Astrocyte (in vitro differentiated cells and primary cell): ENCODE results near the gene SRC. TPM values are rescaled to one million over a fixed set of nuclear protein-coding genes. Genes with fewer than 3 reads are reported as not detected.

Experiments used
- DNase-seq: peaks from one replicate; pipeline ENCODE4 v3.0.0-alpha.2; 2010; ENCODE audit warnings: low read depth
- FAIRE-seq: peaks from 2 replicates; lab custom pipeline; 2011; peaks lifted over from hg19 to GRCh38; lab: Jason Lieb, UNC
- H2AFZ ChIP-seq: 2 replicates; pipeline ENCODE4 v1.6.0; 2012; ENCODE audit warnings: low read depth, low read length, inconsistent platforms
- H3K27ac ChIP-seq: 2 replicates; pipeline ENCODE4 v1.5.1; 2011; ENCODE audit warnings: low read depth, low read length, inconsistent platforms
- H3K27me3 ChIP-seq: 2 replicates; pipeline ENCODE4 v1.6.0; 2011; ENCODE audit warnings: low read length, inconsistent platforms; ENCODE audit not compliant: insufficient read depth
- H3K36me3 ChIP-seq: 2 replicates; pipeline ENCODE4 v1.5.1; 2011; ENCODE audit warnings: low read length, inconsistent platforms; ENCODE audit not compliant: insufficient read depth
- H3K4me1 ChIP-seq: 2 replicates; pipeline ENCODE4 v1.5.1; 2011; ENCODE audit warnings: low read length, inconsistent platforms; ENCODE audit not compliant: insufficient read depth
- H3K4me2 ChIP-seq: 2 replicates; pipeline ENCODE4 v1.6.0; 2012; ENCODE audit warnings: low read length, inconsistent platforms
- H3K4me3 ChIP-seq: 2 replicates; pipeline ENCODE4 v1.5.1; 2011; ENCODE audit warnings: low read depth, mild to moderate bottlenecking, low read length, inconsistent platforms; ENCODE audit not compliant: insufficient read depth
- H3K79me2 ChIP-seq: 2 replicates; pipeline ENCODE4 v1.6.0; 2012; ENCODE audit warnings: mild to moderate bottlenecking, low read length, inconsistent platforms; ENCODE audit not compliant: insufficient read depth
- H3K9ac ChIP-seq: 2 replicates; pipeline ENCODE4 v1.6.0; 2012; ENCODE audit warnings: mild to moderate bottlenecking, low read length, inconsistent platforms
- H3K9me3 ChIP-seq: 2 replicates; pipeline ENCODE4 v1.5.1; 2012; ENCODE audit warnings: low read depth, mild to moderate bottlenecking, low read length, inconsistent platforms; ENCODE audit not compliant: insufficient read depth
- H4K20me1 ChIP-seq: 2 replicates; pipeline ENCODE4 v1.6.0; 2012; ENCODE audit warnings: low read length, inconsistent platforms; ENCODE audit not compliant: insufficient read depth
- H3K27ac Mint-ChIP-seq: one replicate; pipeline ENCODE4 v1.8.0; 2021; ENCODE audit warnings: mild to moderate bottlenecking, mixed read lengths; ENCODE audit not compliant: unreplicated experiment
- H3K27me3 Mint-ChIP-seq: one replicate; pipeline ENCODE4 v1.8.0; 2021; ENCODE audit warnings: low read depth, mixed read lengths; ENCODE audit not compliant: unreplicated experiment
- H3K36me3 Mint-ChIP-seq: one replicate; pipeline ENCODE4 v1.8.0; 2021; ENCODE audit warnings: low read depth, mixed read lengths; ENCODE audit not compliant: unreplicated experiment
- H3K4me1 Mint-ChIP-seq: one replicate; pipeline ENCODE4 v1.8.0; 2021; ENCODE audit warnings: low read depth, mixed read lengths; ENCODE audit not compliant: unreplicated experiment
- H3K4me3 Mint-ChIP-seq: one replicate; pipeline ENCODE4 v1.8.0; 2021; ENCODE audit warnings: mild to moderate bottlenecking, moderate library complexity, mixed read lengths; ENCODE audit not compliant: unreplicated experiment
- H3K9me3 Mint-ChIP-seq: one replicate; pipeline ENCODE4 v1.8.0; 2021; ENCODE audit warnings: mild to moderate bottlenecking, mixed read lengths; ENCODE audit not compliant: unreplicated experiment
- CTCF ChIP-seq: IDR thresholded peaks from 2 replicates; pipeline ENCODE4 v1.5.1; 2011; ENCODE audit warnings: low read depth, mild to moderate bottlenecking, inconsistent platforms, low read length, moderate library complexity; ENCODE audit not compliant: insufficient read depth
- EZH2 ChIP-seq: IDR thresholded peaks from 2 replicates; pipeline ENCODE4 v1.6.1; 2012; ENCODE audit warnings: mild to moderate bottlenecking, low read length, inconsistent platforms; ENCODE audit not compliant: insufficient read depth
- total RNA-seq: library from RNA; stranded (reverse); gene quantifications from 2 replicates; pipeline ENCODE4 v1.2.1, GENCODE V29; 2021

SRC gene
- total RNA-seq, 1 donor from 2014 or later, result 33.4 TPM

- Mint-ChIP-seq H3K27me3 (peaks cover 2% of the 10 kb centered on the region), H3K9me3 (no peaks in the 10 kb centered on the region), H3K27ac (no peak overlapping the region), H3K4me3 (no peak overlapping the region), H3K36me3 (peaks cover 23% of the 10 kb centered on the region), H3K4me1 (peaks cover 5% of the 10 kb centered on the region)
- H3K9me3 ChIP-seq, result no peaks in the 10 kb centered on the region
- H3K27me3 ChIP-seq, result no peaks in the 10 kb centered on the region
- H3K36me3 ChIP-seq, result no peaks in the 10 kb centered on the region
- DNase-seq (no peak), FAIRE-seq (no peak)
- no peak overlapping the region for H3K27ac ChIP-seq
- H2AFZ ChIP-seq, result no peak overlapping the region
- H4K20me1 ChIP-seq, result peaks cover 5% of the 10 kb centered on the region
- no peak overlapping the region for H3K4me2 ChIP-seq
- no peak overlapping the region for H3K9ac ChIP-seq
- no peaks in the 10 kb centered on the region for H3K79me2 ChIP-seq
- no peak overlapping the region for H3K4me3 ChIP-seq
- peaks cover 8% of the 10 kb centered on the region for H3K4me1 ChIP-seq
- no peak for TF ChIP-seq CTCF
- TF ChIP-seq EZH2, result no peak
These were observed 56.2 kb downstream of the SRC start for GRCh38 chr20:37401930-37402675.

GRCh38 chr20:37403107-37404033 lies 57.4 kb downstream of the SRC start:
- DNase-seq (no peak), FAIRE-seq (no peak)
- Histone ChIP-seq H3K36me3 (no peaks in the 10 kb centered on the region), H4K20me1 (no peaks in the 10 kb centered on the region), H3K4me3 (no peak overlapping the region), H3K9me3 (no peaks in the 10 kb centered on the region), H3K27ac (no peak overlapping the region), H3K9ac (no peak overlapping the region), H3K27me3 (no peaks in the 10 kb centered on the region), H3K79me2 (no peaks in the 10 kb centered on the region), H3K4me1 (peaks cover 8% of the 10 kb centered on the region), H2AFZ (no peak overlapping the region), H3K4me2 (no peak overlapping the region)
- Mint-ChIP-seq H3K27ac (no peak overlapping the region), H3K4me3 (no peak overlapping the region), H3K4me1 (peaks cover 13% of the 10 kb centered on the region), H3K36me3 (peaks cover 23% of the 10 kb centered on the region), H3K9me3 (no peaks in the 10 kb centered on the region), H3K27me3 (peaks cover 2% of the 10 kb centered on the region)
- TF ChIP-seq CTCF (no peak), EZH2 (no peak)
